GM06990 (cell line): Measurements from ENCODE around the gene HTRA1.

Source experiments
- DNase-seq: peaks from one replicate; pipeline ENCODE4 v3.0.0-alpha.2; 2011; ENCODE audit not compliant: insufficient read length; ENCODE audit errors: extremely low read depth
- H3K27me3 ChIP-seq: replicated peaks from 2 replicates; pipeline ENCODE4 v1.6.0; 2011; ENCODE audit warnings: low read length; ENCODE audit not compliant: control insufficient read depth, insufficient read depth
- H3K36me3 ChIP-seq: 2 replicates; pipeline ENCODE4 v1.5.1; 2011; ENCODE audit warnings: low read length; ENCODE audit not compliant: control insufficient read depth, insufficient read depth
- H3K4me3 ChIP-seq: replicated peaks from 2 replicates; pipeline ENCODE4 v1.5.1; 2011; ENCODE audit warnings: low read depth, mild to moderate bottlenecking, control low read depth, low read length
- TF ChIP-seq, protein P1 (sequence below): IDR thresholded peaks from 2 replicates; pipeline ENCODE4 v1.5.1; 2011; ENCODE audit warnings: low read length, control low read depth, mild to moderate bottlenecking, inconsistent platforms; ENCODE audit not compliant: insufficient read depth, poor library complexity, severe bottlenecking

The HTRA1 gene

DNA sequence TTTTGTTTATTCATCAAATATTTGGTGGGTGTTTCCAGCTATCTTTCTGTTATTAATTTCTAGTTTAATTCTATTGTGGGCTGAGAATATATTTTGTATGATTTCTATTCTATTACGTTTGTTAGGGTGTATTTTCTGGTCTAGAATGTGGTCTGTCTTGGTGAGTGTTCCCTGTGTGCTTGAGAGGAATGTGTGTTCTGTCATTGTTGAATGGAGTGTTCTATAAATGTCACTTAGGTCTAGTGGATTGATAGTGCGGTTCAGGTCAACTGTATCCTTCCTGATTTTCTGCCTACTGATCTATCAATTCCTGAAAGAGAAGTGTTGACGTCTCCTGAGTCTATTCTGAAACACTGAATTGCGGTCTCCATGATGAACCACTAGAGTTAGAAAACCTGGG lies 8.5 kb downstream of the HTRA1 start:
- no peak for DNase-seq
- TF ChIP-seq, protein P1, sequence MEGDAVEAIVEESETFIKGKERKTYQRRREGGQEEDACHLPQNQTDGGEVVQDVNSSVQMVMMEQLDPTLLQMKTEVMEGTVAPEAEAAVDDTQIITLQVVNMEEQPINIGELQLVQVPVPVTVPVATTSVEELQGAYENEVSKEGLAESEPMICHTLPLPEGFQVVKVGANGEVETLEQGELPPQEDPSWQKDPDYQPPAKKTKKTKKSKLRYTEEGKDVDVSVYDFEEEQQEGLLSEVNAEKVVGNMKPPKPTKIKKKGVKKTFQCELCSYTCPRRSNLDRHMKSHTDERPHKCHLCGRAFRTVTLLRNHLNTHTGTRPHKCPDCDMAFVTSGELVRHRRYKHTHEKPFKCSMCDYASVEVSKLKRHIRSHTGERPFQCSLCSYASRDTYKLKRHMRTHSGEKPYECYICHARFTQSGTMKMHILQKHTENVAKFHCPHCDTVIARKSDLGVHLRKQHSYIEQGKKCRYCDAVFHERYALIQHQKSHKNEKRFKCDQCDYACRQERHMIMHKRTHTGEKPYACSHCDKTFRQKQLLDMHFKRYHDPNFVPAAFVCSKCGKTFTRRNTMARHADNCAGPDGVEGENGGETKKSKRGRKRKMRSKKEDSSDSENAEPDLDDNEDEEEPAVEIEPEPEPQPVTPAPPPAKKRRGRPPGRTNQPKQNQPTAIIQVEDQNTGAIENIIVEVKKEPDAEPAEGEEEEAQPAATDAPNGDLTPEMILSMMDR: no peak
- Histone ChIP-seq H3K4me3 (no peak overlapping the region), H3K36me3 (no peaks in the 10 kb centered on the region), H3K27me3 (no peaks in the 10 kb centered on the region; the same call in 1 of the 2 replicates)

DNA sequence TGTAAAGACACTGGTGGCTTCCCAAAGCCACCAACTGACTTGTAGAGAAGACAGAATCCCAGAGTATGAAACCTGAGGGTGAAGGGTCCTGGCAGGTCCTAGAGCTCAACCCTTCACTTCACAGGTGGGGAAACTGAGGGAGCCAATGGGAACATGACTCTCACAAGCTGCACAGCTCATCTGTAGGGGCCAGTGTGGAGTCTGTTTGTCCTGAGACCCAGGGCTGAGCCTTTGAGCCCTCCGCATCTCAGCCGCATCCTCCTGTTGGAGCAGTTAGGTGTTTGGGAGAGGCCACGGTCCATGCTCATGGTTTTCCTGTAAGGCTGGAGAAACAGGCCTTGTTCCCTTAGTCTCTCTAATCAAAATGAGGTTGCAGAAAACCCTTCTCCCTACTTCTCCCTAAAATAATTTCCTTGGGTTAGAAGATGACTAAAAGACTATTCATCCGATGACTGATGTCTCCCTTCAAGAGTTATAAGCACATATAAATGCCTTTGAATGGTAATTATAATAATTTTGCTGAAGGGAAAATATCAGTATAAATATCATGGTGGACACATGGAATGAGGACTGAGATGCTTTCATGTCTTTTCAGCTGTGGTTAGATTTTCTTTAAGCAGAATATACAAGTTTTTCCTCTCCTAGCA lies 10.3 kb downstream of the HTRA1 start:
- DNase-seq: no peak
- Histone ChIP-seq H3K27me3 (no peaks in the 10 kb centered on the region; the same call in 1 of the 2 replicates), H3K36me3 (no peaks in the 10 kb centered on the region), H3K4me3 (no peak overlapping the region)
- TF ChIP-seq, protein P1: no peak

DNA sequence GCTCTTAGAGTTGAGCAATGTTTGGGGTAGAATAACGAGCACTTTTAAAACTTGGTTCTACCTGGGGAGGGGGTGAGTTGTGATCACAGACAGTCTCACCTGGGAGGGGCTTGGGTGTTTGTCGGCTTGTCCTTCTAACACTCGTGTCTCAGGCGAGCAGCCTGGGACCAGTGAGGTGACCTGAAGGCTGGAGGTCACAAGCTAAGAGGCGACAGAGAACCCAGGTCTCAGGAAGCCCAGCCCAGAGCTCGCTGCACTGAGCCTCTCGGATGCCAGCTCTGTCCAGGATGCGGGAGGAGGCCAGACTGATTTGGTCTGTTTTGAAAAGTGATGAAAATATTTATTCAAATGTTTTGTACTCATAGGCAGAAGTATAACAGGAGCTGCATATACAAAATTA lies 11.8 kb downstream of the HTRA1 start:
- no peaks in the 10 kb centered on the region; the same call in 1 of the 2 replicates for H3K27me3 ChIP-seq
- DNase-seq: no peak
- TF ChIP-seq, protein P1: no peak
- no peaks in the 10 kb centered on the region for H3K36me3 ChIP-seq
- no peak overlapping the region for H3K4me3 ChIP-seq

DNA sequence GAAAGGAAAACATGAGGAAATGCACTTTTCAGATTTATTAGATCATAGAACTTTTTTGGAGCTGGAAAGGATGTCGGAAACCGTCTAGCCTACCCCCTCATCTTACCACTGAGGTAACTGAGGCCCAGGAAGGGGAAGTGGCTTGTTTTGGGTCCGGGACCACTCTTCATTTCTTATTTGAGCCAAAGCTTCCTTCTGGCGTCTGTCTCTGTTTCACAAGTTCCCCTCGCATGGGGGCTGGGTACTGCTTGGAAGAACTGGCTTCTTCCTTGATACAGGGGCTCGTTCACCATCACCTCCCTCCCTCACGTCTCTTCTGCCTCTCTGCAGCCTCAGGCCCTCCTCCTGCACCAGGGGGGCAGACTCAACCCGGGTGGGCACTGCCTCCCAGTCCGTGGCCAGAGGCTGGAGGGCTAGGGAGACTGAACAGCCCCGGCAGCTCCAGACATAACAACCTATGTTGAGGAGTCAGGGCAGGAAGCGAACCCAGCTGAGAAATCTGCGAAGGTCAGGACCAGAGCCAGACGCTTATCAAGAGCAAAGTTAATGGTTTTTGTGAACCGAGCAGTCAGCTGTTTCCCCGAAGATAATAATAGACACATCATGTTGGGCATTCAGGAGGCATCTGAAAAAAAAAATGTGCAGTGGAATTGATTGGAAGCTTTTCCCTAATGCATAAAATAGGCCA lies 12.9 kb downstream of the HTRA1 start:
- Histone ChIP-seq H3K36me3 (no peaks in the 10 kb centered on the region), H3K4me3 (no peak overlapping the region), H3K27me3 (no peaks in the 10 kb centered on the region; the same call in 1 of the 2 replicates)
- no peak for DNase-seq
- TF ChIP-seq, protein P1: no peak

DNA sequence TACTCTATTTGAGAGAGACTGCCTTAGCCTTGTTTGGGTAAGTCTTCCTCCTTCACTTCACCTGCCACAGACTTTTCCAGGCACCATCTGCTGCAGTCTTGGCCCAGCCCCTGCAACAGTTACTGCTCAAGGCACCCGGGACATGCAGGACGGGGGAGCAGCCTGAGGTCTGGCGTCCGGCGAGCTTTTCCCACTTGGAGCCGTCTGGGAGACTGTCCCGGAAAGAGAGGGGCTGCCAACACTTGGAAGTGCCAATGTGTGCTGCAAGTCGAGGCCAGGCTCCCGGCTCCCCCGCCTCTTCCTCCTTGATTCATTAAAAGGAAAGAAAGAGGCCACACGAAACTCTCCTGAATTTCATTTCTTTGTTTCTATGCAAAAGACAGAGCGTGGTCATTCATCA lies 13.7 kb downstream of the HTRA1 start:
- H3K4me3 ChIP-seq: no peak overlapping the region
- H3K27me3 ChIP-seq: peaks cover under 1% of the 10 kb centered on the region; the same call in 1 of the 2 replicates
- no peaks in the 10 kb centered on the region for H3K36me3 ChIP-seq

More for the DNA sequence above, 13.7 kb downstream of the HTRA1 start:
- TF ChIP-seq, protein P1: no peak
- no peak for DNase-seq
